HuH-7.5 (cell line): ENCODE measurements around the gene SCN5A.

ENCODE experiments used
- DNase-seq: peaks from one replicate; pipeline ENCODE4 v3.0.0; 2011; ENCODE audit warnings: low spot score

Gene SCN5A

GRCh38 chr3:38647217-38647970, 2.1 kb downstream of the SCN5A start:
- DNase-seq: no peak

DNA sequence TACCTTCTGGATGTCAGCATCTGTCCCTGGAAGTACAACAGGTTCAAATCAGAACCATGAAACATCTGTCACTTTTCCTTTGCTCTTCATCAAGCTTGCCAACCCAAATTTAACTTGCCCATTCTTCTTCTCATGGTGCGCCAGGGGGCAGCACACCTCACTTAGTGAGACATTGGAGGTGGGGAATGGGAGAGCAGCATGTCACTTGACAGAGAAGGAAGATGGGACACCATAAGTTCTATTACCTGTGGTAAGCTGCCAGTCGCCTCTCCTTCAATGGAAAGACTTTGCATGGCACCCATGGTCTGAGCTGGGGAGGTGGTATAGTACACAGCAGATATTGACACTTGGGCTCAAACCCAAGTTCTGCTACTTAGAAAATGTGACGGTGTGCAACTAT, 2.9 kb downstream of the SCN5A start:
- DNase-seq: peak; percentile 68

- no peak for DNase-seq
These were observed 3.4 kb downstream of the SCN5A start for GRCh38 chr3:38646062-38646461.

DNA sequence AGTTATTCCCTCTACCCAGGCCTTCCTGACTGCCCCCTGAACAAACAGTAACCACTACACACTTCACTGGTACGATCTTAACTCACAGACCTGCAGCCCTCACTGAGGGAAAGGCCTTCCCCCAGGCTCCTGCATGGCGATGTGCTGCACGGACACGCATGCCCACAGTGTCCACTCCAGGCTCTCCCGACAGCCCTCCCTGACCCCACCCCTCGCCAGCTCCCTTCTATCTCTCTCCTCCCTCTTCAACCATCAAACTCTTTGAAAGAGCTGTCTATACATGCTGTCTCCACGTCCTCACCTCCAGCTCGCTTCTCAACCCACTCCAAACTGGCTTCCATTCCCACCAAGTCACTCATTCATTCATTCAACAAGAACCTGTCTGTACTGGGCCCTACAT, 3.9 kb downstream of the SCN5A start:
- no peak for DNase-seq

DNA sequence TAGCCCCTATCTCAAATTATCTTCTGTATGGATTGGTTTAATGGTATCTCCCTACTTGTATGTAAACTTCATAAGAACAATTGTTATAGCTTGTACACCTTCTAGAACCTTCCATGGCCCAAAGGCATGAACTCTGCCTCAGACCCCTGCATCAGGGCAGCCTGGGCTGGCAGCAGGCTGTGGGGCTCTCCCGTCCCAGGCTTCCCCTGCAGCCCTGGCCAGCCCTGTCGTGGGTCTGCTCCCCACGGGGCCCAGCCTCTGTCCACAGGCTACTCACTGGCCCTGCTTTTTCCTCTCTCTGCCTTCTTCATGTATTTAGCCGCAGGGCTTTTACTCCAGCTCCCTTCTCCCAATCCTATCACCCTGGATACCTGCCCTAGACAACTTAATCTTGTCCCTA, 4.4 kb downstream of the SCN5A start:
- DNase-seq: no peak

GRCh38 chr3:38644662-38645053, 4.8 kb downstream of the SCN5A start:
- no peak for DNase-seq

- no peak for DNase-seq
These were observed 5.3 kb downstream of the SCN5A start for GRCh38 chr3:38644016-38644661.

- DNase-seq: no peak
These were observed 5.9 kb downstream of the SCN5A start for GRCh38 chr3:38643592-38643991.

DNA sequence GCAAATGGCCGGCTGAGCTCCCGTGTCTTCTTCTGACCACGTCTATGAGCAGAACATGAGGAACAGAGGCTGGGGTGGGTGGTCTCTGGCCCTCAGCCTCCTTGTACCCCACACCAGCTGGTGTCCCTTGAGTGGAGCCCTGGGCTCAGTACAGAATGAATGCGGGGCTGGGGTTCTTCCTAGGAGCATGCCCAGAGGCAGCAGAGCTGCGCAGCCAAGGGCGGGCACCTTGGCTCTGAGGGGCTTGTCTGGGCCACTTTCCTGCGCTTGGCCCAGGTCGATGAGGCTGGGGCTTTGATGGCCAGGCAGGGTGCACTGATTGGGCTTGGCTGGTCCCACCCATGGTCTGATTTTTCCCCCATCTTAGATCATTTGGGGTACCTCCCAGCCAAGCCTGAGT, 6.4 kb downstream of the SCN5A start:
- DNase-seq: no peak

DNA sequence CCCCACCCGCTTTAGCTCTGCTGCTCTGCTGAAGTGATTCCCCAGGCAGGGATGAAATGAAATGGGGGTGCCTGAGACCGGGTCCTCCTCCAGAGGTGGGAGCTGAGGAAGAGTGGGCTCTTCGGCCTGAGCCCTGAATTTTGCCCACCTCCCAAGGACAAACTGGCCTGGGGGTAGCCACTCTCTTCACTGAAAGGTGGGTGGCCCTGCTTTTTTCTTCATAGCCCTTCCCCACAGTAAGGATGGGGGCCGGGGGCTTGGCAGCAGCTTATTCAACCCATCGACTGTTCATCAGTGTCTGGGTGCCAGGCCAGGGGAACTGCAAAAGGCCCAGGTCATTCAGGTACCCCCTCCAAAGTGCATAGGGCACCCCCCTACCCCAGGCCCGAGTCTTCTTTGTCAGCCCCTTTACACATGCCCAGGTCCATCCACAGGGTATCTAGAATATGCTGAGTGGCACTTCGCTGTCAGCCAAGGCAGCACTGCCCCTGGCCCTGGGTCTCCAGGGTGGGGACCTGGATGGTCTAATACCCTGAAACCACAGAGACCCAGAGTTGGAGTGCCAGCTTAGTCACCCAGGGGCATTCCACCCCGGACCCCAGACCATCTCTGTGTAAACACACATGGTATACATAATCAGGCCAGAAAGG, 7.9 kb downstream of the SCN5A start:
- DNase-seq: no peak

GRCh38 chr3:38640661-38641452, 8.6 kb downstream of the SCN5A start:
- no peak for DNase-seq

- DNase-seq: no peak
These were observed 11.1 kb downstream of the SCN5A start for GRCh38 chr3:38638354-38638753.

DNA sequence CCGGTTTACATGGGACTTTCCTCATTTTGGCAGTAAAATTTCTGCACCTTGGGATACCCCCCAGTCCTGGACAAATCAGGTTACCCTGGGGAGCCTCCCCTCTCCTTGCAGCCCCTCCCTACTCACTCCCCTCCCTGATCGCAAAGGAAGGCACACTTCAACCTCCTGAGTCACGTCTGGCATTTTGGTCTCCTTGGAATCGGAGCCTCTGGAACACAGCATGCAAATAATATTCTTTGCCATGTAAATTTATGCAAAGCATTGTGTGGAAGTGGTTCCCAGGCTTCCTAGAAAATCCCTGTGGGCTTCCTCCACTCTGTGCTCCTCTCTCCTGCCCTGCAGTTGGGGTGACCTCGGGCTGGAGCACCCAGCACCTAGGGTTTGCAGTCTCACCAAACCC, 11.6 kb downstream of the SCN5A start:
- no peak for DNase-seq

GRCh38 chr3:38636881-38637280, 12.6 kb downstream of the SCN5A start:
- DNase-seq: no peak

GRCh38 chr3:38636464-38636863, 13.0 kb downstream of the SCN5A start:
- no peak for DNase-seq

GRCh38 chr3:38634111-38634510, 15.4 kb downstream of the SCN5A start:
- no peak for DNase-seq

GRCh38 chr3:38632989-38633388, 16.5 kb downstream of the SCN5A start:
- DNase-seq: no peak

- DNase-seq: no peak
These were observed 18.9 kb downstream of the SCN5A start for GRCh38 chr3:38630606-38631005.

DNA sequence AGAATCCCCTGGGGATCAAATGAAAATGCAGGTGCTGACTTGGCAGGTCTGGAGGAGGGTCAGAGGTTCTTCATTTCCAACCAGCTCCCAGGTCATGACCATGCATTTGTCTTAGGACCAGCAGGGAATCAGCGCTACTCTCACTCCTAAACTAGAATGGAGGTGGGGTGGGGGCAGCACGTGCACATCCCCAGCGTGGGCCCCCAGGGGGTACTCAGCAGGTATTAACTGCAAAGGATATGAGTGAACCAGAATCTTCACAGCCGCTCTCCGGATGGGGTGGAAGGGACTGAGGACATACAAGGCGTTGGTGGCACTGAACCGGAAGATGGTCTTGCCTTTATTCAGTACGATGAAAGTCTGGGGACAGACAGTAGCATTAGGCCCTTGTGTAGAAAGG, 19.4 kb downstream of the SCN5A start:
- no peak for DNase-seq

GRCh38 chr3:38628835-38629234, 20.7 kb downstream of the SCN5A start:
- DNase-seq: no peak

GRCh38 chr3:38627956-38628355, 21.5 kb downstream of the SCN5A start:
- peak; percentile 47 for DNase-seq

- DNase-seq: no peak
These were observed 23.3 kb downstream of the SCN5A start for GRCh38 chr3:38626171-38626570.

DNA sequence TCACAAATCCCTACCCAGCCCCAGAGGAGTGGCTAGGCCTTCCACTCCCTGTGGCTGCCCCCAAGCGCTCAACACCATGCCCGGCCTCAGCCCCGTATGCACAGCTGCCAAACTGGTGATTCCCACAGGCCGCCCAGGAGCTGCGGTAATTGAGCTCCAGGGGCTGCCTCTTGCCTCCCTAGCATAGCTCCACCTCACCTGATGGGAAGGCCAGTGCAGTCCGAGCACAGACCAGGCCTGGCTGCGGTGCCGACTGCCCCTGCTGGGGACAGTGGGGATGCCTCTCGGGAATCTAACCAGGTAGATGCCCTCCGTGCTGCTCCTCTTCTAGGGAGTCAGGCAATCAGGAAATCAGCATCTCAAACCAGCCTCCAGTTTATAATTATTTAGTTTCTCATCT, 25.9 kb downstream of the SCN5A start:
- DNase-seq: no peak
